Urinary bladder (tissue), 4 donors: ENCODE results near the gene CYP51A1. TPM values are rescaled to one million over a fixed set of nuclear protein-coding genes. Genes with fewer than 3 reads are reported as not detected.
"Not testable (repeated sequence)": the region's sequence is repeated elsewhere in the genome, so short reads cannot be mapped to it uniquely, and the experiment has no call there.

Source experiments
- DNase-seq: peaks from one replicate; pipeline ENCODE4 v3.0.0-alpha.2; 2015; ENCODE audit errors: extremely low spot score
- H3K27ac ChIP-seq: one replicate; pipeline ENCODE4 v1.5.1; 2013; ENCODE audit warnings: low read depth, mild to moderate bottlenecking, moderate library complexity
- H3K36me3 ChIP-seq: one replicate; pipeline ENCODE4 v1.6.1; 2013; ENCODE audit warnings: mild to moderate bottlenecking, moderate library complexity; ENCODE audit not compliant: insufficient read depth
- H3K4me1 ChIP-seq: one replicate; pipeline ENCODE4 v1.6.1; 2013; ENCODE audit warnings: mild to moderate bottlenecking, moderate library complexity; ENCODE audit not compliant: insufficient read depth
- H3K4me3 ChIP-seq: one replicate; pipeline ENCODE4 v1.5.1; 2013; ENCODE audit warnings: low read depth, low read length
- WGBS: extraction: QIAGEN DNeasy Blood & Tissue Kit; methylation state at CpG from one replicate; pipeline ENCODE4 v1.1.7; 2013; 5-methylcytosine and 5-hydroxymethylcytosine counted together
- polyA plus RNA-seq: library from polyadenylated mRNA; stranded (reverse); fragments of 200-250 nt; gene quantifications from one replicate; pipeline ENCODE4 v1.2.3, GENCODE V29; 2013
- total RNA-seq: library from RNA; depleted of rRNA; stranded (reverse); fragments of >200 nt; gene quantifications from one replicate; pipeline ENCODE4 v1.2.3, GENCODE V29; 2014
- donor health status: healthy with polysubstance abuse.
- donor health status: healthy.

CYP51A1 gene
- total RNA-seq (124 TPM), polyA plus RNA-seq (19.1 TPM)

- under 1% methylated on average over 73 of the region's 73 CpGs for WGBS
- Histone ChIP-seq H3K27ac (peak within 1 kb of the TSS; percentile 98), H3K36me3 (no peaks in the 10 kb centered on the region), H3K4me3 (peak within 1 kb of the TSS; percentile 59), H3K4me1 (no peaks in the 10 kb centered on the region)
- DNase-seq: peak; percentile 87
These were observed at the start of gene CYP51A1 for GRCh38 chr7:92134271-92135051. Gene CYP51A1, minus strand, starts transcription at chr7:92134477. Its CDS starts 113 bp downstream, at chr7:92134364.

- H3K4me1 ChIP-seq: no peaks in the 10 kb centered on the region
- H3K36me3 ChIP-seq: no peaks in the 10 kb centered on the region
- 7% methylated on average over 60 of the region's 60 CpGs for WGBS
These were observed 44.9 kb upstream of the CYP51A1 start, which contains the start of gene LRRD1 for GRCh38 chr7:92178928-92179924. Gene LRRD1, minus strand, starts transcription at chr7:92179142. Its CDS starts 13,940 bp downstream, at chr7:92165202.

GRCh38 chr7:92177362-92177761 lies 43.1 kb upstream of the CYP51A1 start:
- Histone ChIP-seq H3K27ac (no peak overlapping the region), H3K36me3 (no peaks in the 10 kb centered on the region), H3K4me3 (no peak overlapping the region), H3K4me1 (no peaks in the 10 kb centered on the region)
- no peak for DNase-seq

More at GRCh38 chr7:92178928-92179924, 44.9 kb upstream of the CYP51A1 start, which contains the start of gene LRRD1:
- Histone ChIP-seq H3K4me3 (peak within 1 kb of the TSS; percentile 43), H3K27ac (peak within 1 kb of the TSS; percentile 30)
- peak; percentile 62 for DNase-seq

GRCh38 chr7:92169529-92169928 lies 35.3 kb upstream of the CYP51A1 start:
- not testable (repeated sequence) for H3K4me1 ChIP-seq, H3K36me3 ChIP-seq, DNase-seq, H3K27ac ChIP-seq, H3K4me3 ChIP-seq
- WGBS: 84% methylated on average over 2 of the region's 2 CpGs

- Histone ChIP-seq H3K36me3 (no peaks in the 10 kb centered on the region), H3K4me1 (no peaks in the 10 kb centered on the region), H3K27ac (no peak overlapping the region), H3K4me3 (no peak overlapping the region)
- WGBS: 91% methylated on average over 1 of the region's 1 CpG
- DNase-seq: no peak
These were observed 27.0 kb upstream of the CYP51A1 start for GRCh38 chr7:92161271-92161670.

GRCh38 chr7:92158660-92159575 lies 24.6 kb upstream of the CYP51A1 start:
- H3K4me1 ChIP-seq: no peaks in the 10 kb centered on the region
- no peak overlapping the region for H3K4me3 ChIP-seq
- DNase-seq: no peak
- no peak overlapping the region for H3K27ac ChIP-seq
- 83% methylated on average over 3 of the region's 3 CpGs for WGBS
- no peaks in the 10 kb centered on the region for H3K36me3 ChIP-seq

- DNase-seq: no peak
- Histone ChIP-seq H3K36me3 (no peaks in the 10 kb centered on the region), H3K4me1 (no peaks in the 10 kb centered on the region), H3K4me3 (no peak overlapping the region), H3K27ac (no peak overlapping the region)
These were observed 22.7 kb upstream of the CYP51A1 start for GRCh38 chr7:92156990-92157389.

GRCh38 chr7:92155108-92155739 lies 20.9 kb upstream of the CYP51A1 start:
- Histone ChIP-seq H3K4me3 (no peak overlapping the region), H3K4me1 (no peaks in the 10 kb centered on the region), H3K27ac (no peak overlapping the region), H3K36me3 (no peaks in the 10 kb centered on the region)
- no peak for DNase-seq
- 96% methylated on average over 1 of the region's 1 CpG for WGBS

GRCh38 chr7:92150450-92151017 lies 16.3 kb upstream of the CYP51A1 start:
- Histone ChIP-seq H3K4me3 (no peak overlapping the region), H3K4me1 (no peaks in the 10 kb centered on the region), H3K27ac (no peak overlapping the region), H3K36me3 (no peaks in the 10 kb centered on the region)
- DNase-seq: no peak
- WGBS: 38% methylated on average over 1 of the region's 1 CpG

- 93% methylated on average over 5 of the region's 5 CpGs for WGBS
These were observed 15.5 kb upstream of the CYP51A1 start for GRCh38 chr7:92149736-92150239.

GRCh38 chr7:92143192-92143880 lies 9.1 kb upstream of the CYP51A1 start:
- not testable (repeated sequence) for H3K4me1 ChIP-seq, H3K27ac ChIP-seq, DNase-seq, H3K36me3 ChIP-seq, H3K4me3 ChIP-seq
- 94% methylated on average over 50 of the region's 50 CpGs for WGBS

More at GRCh38 chr7:92149736-92150239, 15.5 kb upstream of the CYP51A1 start:
- Histone ChIP-seq H3K27ac (no peak overlapping the region), H3K4me1 (no peaks in the 10 kb centered on the region), H3K36me3 (no peaks in the 10 kb centered on the region), H3K4me3 (no peak overlapping the region)
- DNase-seq: no peak

GRCh38 chr7:92142791-92143190 lies 8.5 kb upstream of the CYP51A1 start:
- H3K4me1 ChIP-seq, H3K4me3 ChIP-seq, H3K27ac ChIP-seq, DNase-seq, H3K36me3 ChIP-seq: not testable (repeated sequence)
- WGBS: 90% methylated on average over 9 of the region's 9 CpGs
